ENCODE measurements around the gene FXYD5. TPM values are rescaled to one million over a fixed set of nuclear protein-coding genes. Genes with fewer than 3 reads are reported as not detected.

Gene FXYD5
- total and polyA plus RNA-seq, 9 of the 15 experiments (the other 6 are each of a cell fraction or from before 2014, with no cell fraction given) = 104 to 537 (median 174) TPM

DNA sequence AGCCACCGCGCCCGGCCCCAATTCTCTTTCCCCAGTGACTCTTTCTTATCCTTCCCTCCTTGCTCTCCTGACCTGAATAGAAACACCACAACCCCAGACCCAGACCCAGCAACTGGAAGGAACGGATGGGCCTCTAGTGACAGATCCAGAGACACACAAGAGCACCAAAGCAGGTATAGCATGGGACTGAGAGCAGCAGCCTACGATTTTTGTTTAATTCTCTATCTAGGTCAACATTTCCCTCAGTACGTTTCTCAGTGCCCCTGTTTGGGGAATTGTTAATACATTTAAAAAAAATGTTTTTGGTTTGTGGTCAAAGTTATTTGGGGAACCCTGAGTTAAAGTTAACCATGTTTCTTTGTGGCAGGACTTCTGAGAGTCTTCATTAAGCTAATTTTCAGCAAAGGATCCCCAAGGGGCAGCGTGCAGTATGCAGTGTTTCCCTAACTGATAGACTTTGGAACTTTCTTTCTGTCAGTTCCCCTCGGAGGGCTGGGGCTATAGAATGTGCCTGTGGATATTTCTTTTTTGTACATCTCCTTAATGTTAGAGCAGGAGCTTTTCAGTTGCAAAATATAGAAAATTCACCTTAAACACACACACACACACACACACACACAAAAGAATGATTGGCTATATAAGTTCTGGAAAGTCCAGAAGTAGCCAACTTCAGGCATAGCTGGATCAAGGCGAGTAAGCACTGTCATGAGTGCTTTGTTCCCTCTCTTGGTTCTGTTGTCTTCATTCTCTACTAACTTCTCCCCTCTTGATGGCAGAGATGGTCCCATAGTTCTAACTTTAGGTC is 6.3 kb downstream of the FXYD5 start (continued):
- TF ChIP-seq, protein P1, sequence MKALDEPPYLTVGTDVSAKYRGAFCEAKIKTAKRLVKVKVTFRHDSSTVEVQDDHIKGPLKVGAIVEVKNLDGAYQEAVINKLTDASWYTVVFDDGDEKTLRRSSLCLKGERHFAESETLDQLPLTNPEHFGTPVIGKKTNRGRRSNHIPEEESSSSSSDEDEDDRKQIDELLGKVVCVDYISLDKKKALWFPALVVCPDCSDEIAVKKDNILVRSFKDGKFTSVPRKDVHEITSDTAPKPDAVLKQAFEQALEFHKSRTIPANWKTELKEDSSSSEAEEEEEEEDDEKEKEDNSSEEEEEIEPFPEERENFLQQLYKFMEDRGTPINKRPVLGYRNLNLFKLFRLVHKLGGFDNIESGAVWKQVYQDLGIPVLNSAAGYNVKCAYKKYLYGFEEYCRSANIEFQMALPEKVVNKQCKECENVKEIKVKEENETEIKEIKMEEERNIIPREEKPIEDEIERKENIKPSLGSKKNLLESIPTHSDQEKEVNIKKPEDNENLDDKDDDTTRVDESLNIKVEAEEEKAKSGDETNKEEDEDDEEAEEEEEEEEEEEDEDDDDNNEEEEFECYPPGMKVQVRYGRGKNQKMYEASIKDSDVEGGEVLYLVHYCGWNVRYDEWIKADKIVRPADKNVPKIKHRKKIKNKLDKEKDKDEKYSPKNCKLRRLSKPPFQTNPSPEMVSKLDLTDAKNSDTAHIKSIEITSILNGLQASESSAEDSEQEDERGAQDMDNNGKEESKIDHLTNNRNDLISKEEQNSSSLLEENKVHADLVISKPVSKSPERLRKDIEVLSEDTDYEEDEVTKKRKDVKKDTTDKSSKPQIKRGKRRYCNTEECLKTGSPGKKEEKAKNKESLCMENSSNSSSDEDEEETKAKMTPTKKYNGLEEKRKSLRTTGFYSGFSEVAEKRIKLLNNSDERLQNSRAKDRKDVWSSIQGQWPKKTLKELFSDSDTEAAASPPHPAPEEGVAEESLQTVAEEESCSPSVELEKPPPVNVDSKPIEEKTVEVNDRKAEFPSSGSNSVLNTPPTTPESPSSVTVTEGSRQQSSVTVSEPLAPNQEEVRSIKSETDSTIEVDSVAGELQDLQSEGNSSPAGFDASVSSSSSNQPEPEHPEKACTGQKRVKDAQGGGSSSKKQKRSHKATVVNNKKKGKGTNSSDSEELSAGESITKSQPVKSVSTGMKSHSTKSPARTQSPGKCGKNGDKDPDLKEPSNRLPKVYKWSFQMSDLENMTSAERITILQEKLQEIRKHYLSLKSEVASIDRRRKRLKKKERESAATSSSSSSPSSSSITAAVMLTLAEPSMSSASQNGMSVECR (CRISPR knock-in tag; IDR thresholded peaks at IDR 0.05) = no peak
- TF ChIP-seq CHAMP1 (IDR thresholded peaks at IDR 0.05) (no peak), KDM5B (IDR thresholded peaks at IDR 0.05; ENCODE audit: insufficient replicate concordance, low read depth, low read length) (no peak), HCFC1 (IDR thresholded peaks at IDR 0.05; ENCODE audit: low read depth, low read length) (no peak), E2F8 (IDR thresholded peaks at IDR 0.05; ENCODE audit: low read depth, partially characterized antibody) (no peak), IRF9 (tag; IDR thresholded peaks at IDR 0.05) (no peak)
